ENCODE data around the gene TBC1D24. TPM values are rescaled to one million over a fixed set of nuclear protein-coding genes. Genes with fewer than 3 reads are reported as not detected.
A peak's percentile ranks its signal among the peaks of the same experiment; 100 is the strongest.

The TBC1D24 gene
- polyA plus RNA-seq, 12 donors = 9.8 to 31.6 (median 19.9) TPM; not detected in 1

- no peak for DNase-seq
Measured at GRCh38 chr16:2447920-2448583, 26.9 kb upstream of the TBC1D24 start.

GRCh38 chr16:2449118-2449517, 25.8 kb upstream of the TBC1D24 start:
- DNase-seq = no peak

GRCh38 chr16:2450535-2450934, 24.4 kb upstream of the TBC1D24 start:
- no peak for DNase-seq

GRCh38 chr16:2450975-2451381, 23.9 kb upstream of the TBC1D24 start:
- DNase-seq = no peak

GRCh38 chr16:2451851-2452320, 23.0 kb upstream of the TBC1D24 start:
- DNase-seq = no peak

- no peak for DNase-seq
Measured at GRCh38 chr16:2452650-2453049, 22.3 kb upstream of the TBC1D24 start.

GRCh38 chr16:2455081-2455845, 19.7 kb upstream of the TBC1D24 start:
- DNase-seq = no peak

GRCh38 chr16:2456551-2457153, 18.3 kb upstream of the TBC1D24 start:
- no peak for DNase-seq

- DNase-seq = no peak
Measured at GRCh38 chr16:2457267-2457666, 17.7 kb upstream of the TBC1D24 start.

GRCh38 chr16:2457946-2458345, 17.0 kb upstream of the TBC1D24 start:
- no peak for DNase-seq

- DNase-seq = no peak
Measured at GRCh38 chr16:2458887-2459646, 15.9 kb upstream of the TBC1D24 start.

- peak; percentile 94 for DNase-seq
Measured at GRCh38 chr16:2459647-2460390, 15.1 kb upstream of the TBC1D24 start, which contains the start of gene TEDC2. TEDC2 (plus strand) TSS chr16:2460109; CDS start chr16:2460145, 36 bp downstream.

GRCh38 chr16:2460391-2460713, 14.6 kb upstream of the TBC1D24 start:
- DNase-seq = no peak

- no peak for DNase-seq
Measured at GRCh38 chr16:2460916-2461315, 14.0 kb upstream of the TBC1D24 start.

GRCh38 chr16:2462031-2462866, 12.7 kb upstream of the TBC1D24 start:
- DNase-seq = no peak

- DNase-seq = no peak
Measured at GRCh38 chr16:2464333-2464732, 10.6 kb upstream of the TBC1D24 start.

GRCh38 chr16:2465653-2466415, 9.1 kb upstream of the TBC1D24 start:
- DNase-seq = no peak

GRCh38 chr16:2466667-2467527, 8.0 kb upstream of the TBC1D24 start:
- DNase-seq = no peak

Measured in muscle of arm (tissue), 12 donors.